ENCODE data around the gene PLOD3.
"Not testable (repeated sequence)": the region's sequence is repeated elsewhere in the genome, so short reads cannot be mapped to it uniquely, and the experiment has no call there.

Gene PLOD3

GRCh38 chr7:101217388-101218235 lies at the start of gene PLOD3, which contains the start of gene ZNHIT1:
TSS of gene PLOD3 (minus strand) at chr7:101217581. CDS start at chr7:101217274, 307 bp downstream.
TSS of gene ZNHIT1 (plus strand) at chr7:101218165. CDS start at chr7:101218196, 31 bp downstream.
- FAIRE-seq = peak; percentile 98

- no peak for FAIRE-seq
These were observed 48.5 kb upstream of the PLOD3 start for GRCh38 chr7:101265622-101266516.

GRCh38 chr7:101264102-101264706 lies 46.8 kb upstream of the PLOD3 start:
- not testable (repeated sequence) for FAIRE-seq

GRCh38 chr7:101258243-101258731 lies 40.9 kb upstream of the PLOD3 start:
- no peak for FAIRE-seq

- no peak for FAIRE-seq
These were observed 38.4 kb upstream of the PLOD3 start for GRCh38 chr7:101255796-101256195.

- not testable (repeated sequence) for FAIRE-seq
These were observed 35.8 kb upstream of the PLOD3 start for GRCh38 chr7:101253199-101253598.

GRCh38 chr7:101251871-101252659 lies 34.7 kb upstream of the PLOD3 start:
- peak; percentile 98 for FAIRE-seq

GRCh38 chr7:101250324-101250723 lies 32.9 kb upstream of the PLOD3 start:
- FAIRE-seq = no peak

- no peak for FAIRE-seq
These were observed 30.9 kb upstream of the PLOD3 start for GRCh38 chr7:101248276-101248675.

- FAIRE-seq = no peak
These were observed 27.8 kb upstream of the PLOD3 start for GRCh38 chr7:101245147-101245668.

- FAIRE-seq = peak; percentile 50
These were observed 27.2 kb upstream of the PLOD3 start, which contains the start of gene FIS1 for GRCh38 chr7:101244375-101245146. TSS of gene FIS1 (minus strand) at chr7:101245081. CDS start at chr7:101245004, 77 bp downstream.

GRCh38 chr7:101243646-101244374 lies 26.4 kb upstream of the PLOD3 start:
- no peak for FAIRE-seq

- no peak for FAIRE-seq
These were observed 24.3 kb upstream of the PLOD3 start for GRCh38 chr7:101241443-101242349.

- no peak for FAIRE-seq
These were observed 23.6 kb upstream of the PLOD3 start for GRCh38 chr7:101241015-101241363.

GRCh38 chr7:101240226-101241014 lies 23.0 kb upstream of the PLOD3 start:
- FAIRE-seq = no peak

- FAIRE-seq = no peak
These were observed 22.5 kb upstream of the PLOD3 start for GRCh38 chr7:101239951-101240220.

- no peak for FAIRE-seq
These were observed 22.0 kb upstream of the PLOD3 start for GRCh38 chr7:101239191-101239950.
